Left lung (tissue), 10 donors: Measurements from ENCODE around the gene CADM1. TPM values are rescaled to one million over a fixed set of nuclear protein-coding genes. Genes with fewer than 3 reads are reported as not detected.

ENCODE experiments used
- ATAC-seq: fragments of 200-7000 bp; cut with Tn5 transposase; one replicate; pipeline ENCODE4 v1.9.1; 2020; ENCODE audit warnings: moderate library complexity
- DNase-seq, 4 donors: peaks; one replicate each; pipeline ENCODE4 v3.0.0-alpha.2; 2013 to 2020
- H3K27ac ChIP-seq, 2 donors: fragments of 200-600 bp; sonication (generic) in 1 of 2; one replicate each; pipeline versions ENCODE4 v1.5.0 to v1.8.0; 2020 to 2021
- H3K27me3 ChIP-seq, 2 donors: fragments of 200-600 bp; sonication (generic) in 1 of 2; one replicate each; pipeline versions ENCODE4 v1.5.0 to v1.8.0; 2020 to 2021
- H3K36me3 ChIP-seq, 2 donors: fragments of 200-600 bp; sonication (generic) in 1 of 2; one replicate each; pipeline versions ENCODE4 v1.5.0 to v1.8.0; 2020 to 2021
- H3K4me1 ChIP-seq, 2 donors: fragments of 200-600 bp; one replicate each; pipeline ENCODE4 v1.8.0; 2021
- H3K4me3 ChIP-seq, 2 donors: fragments of 200-600 bp; sonication (generic) in 1 of 2; one replicate each; pipeline versions ENCODE4 v1.5.0 to v1.8.0; 2020 to 2021; ENCODE audit warnings: mild to moderate bottlenecking in 1 of 2
- H3K9me3 ChIP-seq, 2 donors: fragments of 200-600 bp; sonication (generic) in 1 of 2; one replicate each; pipeline versions ENCODE4 v1.5.0 to v1.8.0; 2020 to 2021
- intact Hi-C, 2 donors: fragments of 100-400 bp; cut with DNase I; formaldehyde crosslinking; loops; one replicate each; pipeline versions ENCODE4 v1.11.2 to v1.14.2; 2022
- polyA plus RNA-seq, 6 donors: library from polyadenylated mRNA; unstranded; fragments of 120-200 nt; gene quantifications; one replicate each; pipeline ENCODE4 v1.2.1, GENCODE V29; 2013; ENCODE audit not compliant: insufficient read length in 6 of 6
- total RNA-seq, 2 donors: library from RNA; stranded (reverse); fragmentation: NEBNext Ultra II Directional; extraction: Animal tissue kit (Norgen Biotek cat#: 25700); gene quantifications; one replicate each; pipeline ENCODE4 v1.2.1, GENCODE V29; 2021
- TF ChIP-seq, protein P1 (sequence below), 2 donors: fragments of 200-600 bp; sonication (generic) in 1 of 2; IDR thresholded peaks; one replicate each; pipeline versions ENCODE4 v1.5.0 to v1.8.0; 2021; ENCODE audit warnings: antibody characterized with exemption in 2 of 2
- donor health status: DM: no; HTN: yes; CAD: no.
- donor health status: DM: no; HTN: no; CAD: no.

The CADM1 gene
- total and polyA plus RNA-seq, 8 donors, result 105 to 307 (median 156) TPM

DNA sequence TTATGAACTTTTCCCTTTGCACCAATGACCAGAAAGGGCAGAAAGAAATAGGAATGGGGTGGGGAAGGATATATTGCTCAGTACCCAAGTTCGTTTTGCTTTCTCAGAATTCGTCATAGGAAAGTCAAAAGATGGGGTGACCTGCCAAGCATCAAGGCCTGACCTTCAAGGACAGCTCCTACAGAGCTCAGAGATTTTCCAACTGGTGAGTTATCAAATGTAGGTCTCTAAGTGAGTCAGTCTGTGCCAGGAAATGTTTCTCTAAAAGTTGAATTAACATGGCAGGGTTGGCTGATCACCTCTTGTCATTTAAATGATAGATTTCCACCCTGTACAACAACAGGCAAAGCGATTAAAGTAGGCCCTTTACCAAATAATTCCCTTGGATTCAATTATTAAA, 307.2 kb downstream of the CADM1 start:
- no peak overlapping the region for H3K27ac ChIP-seq
- DNase-seq (no peak), ATAC-seq (no peak)
- no peaks in the 10 kb centered on the region for H3K27me3 ChIP-seq
- no peaks in the 10 kb centered on the region for H3K9me3 ChIP-seq
- TF ChIP-seq, protein P1, sequence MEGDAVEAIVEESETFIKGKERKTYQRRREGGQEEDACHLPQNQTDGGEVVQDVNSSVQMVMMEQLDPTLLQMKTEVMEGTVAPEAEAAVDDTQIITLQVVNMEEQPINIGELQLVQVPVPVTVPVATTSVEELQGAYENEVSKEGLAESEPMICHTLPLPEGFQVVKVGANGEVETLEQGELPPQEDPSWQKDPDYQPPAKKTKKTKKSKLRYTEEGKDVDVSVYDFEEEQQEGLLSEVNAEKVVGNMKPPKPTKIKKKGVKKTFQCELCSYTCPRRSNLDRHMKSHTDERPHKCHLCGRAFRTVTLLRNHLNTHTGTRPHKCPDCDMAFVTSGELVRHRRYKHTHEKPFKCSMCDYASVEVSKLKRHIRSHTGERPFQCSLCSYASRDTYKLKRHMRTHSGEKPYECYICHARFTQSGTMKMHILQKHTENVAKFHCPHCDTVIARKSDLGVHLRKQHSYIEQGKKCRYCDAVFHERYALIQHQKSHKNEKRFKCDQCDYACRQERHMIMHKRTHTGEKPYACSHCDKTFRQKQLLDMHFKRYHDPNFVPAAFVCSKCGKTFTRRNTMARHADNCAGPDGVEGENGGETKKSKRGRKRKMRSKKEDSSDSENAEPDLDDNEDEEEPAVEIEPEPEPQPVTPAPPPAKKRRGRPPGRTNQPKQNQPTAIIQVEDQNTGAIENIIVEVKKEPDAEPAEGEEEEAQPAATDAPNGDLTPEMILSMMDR (IDR thresholded peaks at IDR 0.05), result no peak
- H3K36me3 ChIP-seq, result no peaks in the 10 kb centered on the region
- H3K4me1 ChIP-seq, result no peaks in the 10 kb centered on the region
- intact Hi-C loops, result no loop called here
- no peak overlapping the region for H3K4me3 ChIP-seq

GRCh38 chr11:115194802-115195110, 309.5 kb downstream of the CADM1 start:
- Histone ChIP-seq H3K4me1 (peaks cover 0 to 4% of the 10 kb centered on the region in 2 donors), H3K27ac (peak overlapping the region in 1 of 2 donors; percentile 50), H3K9me3 (no peaks in the 10 kb centered on the region), H3K36me3 (no peaks in the 10 kb centered on the region), H3K4me3 (no peak overlapping the region), H3K27me3 (no peaks in the 10 kb centered on the region)
- peak; percentile 49 for ATAC-seq
- TF ChIP-seq, protein P1 (IDR thresholded peaks at IDR 0.05), result no peak
- peak in 2 of 4 donors; percentile 88 to 92 for DNase-seq
- intact Hi-C loops, result no loop called here

GRCh38 chr11:115193914-115194801, 310.1 kb downstream of the CADM1 start:
- no peaks in the 10 kb centered on the region for H3K36me3 ChIP-seq
- intact Hi-C loops, result no loop called here
- DNase-seq (no peak), ATAC-seq (peak; percentile 20)
- H3K27me3 ChIP-seq, result no peaks in the 10 kb centered on the region
- TF ChIP-seq, protein P1 (IDR thresholded peaks at IDR 0.05), result no peak
- no peaks in the 10 kb centered on the region for H3K9me3 ChIP-seq
- H3K27ac ChIP-seq, result peak overlapping the region in 1 of 2 donors; percentile 50
- peaks cover 0 to 4% of the 10 kb centered on the region in 2 donors for H3K4me1 ChIP-seq
- H3K4me3 ChIP-seq, result no peak overlapping the region

DNA sequence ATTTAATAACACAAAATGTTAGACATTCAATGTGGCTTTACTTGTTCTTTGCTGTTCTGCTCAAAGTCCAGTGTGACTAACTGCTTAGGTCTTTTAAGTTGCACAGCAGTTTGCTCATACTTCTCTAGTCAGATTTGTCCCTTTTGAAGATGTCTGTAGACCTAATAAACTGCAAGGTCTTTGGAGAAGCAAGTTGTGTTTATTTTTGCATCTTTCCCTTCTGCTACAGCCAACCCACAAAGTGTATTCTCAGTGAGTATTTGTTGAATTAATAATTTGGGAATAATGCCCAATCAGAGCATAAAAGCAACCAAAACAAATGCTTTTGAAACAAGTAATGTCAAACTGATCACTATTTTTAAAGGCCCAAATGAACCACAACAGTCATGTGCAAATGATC, 312.5 kb downstream of the CADM1 start:
- ATAC-seq, result no peak
- H3K27ac ChIP-seq, result no peak overlapping the region
- TF ChIP-seq, protein P1 (IDR thresholded peaks at IDR 0.05), result no peak
- H3K4me3 ChIP-seq, result no peak overlapping the region
- DNase-seq, result no peak
- no peaks in the 10 kb centered on the region for H3K36me3 ChIP-seq
- intact Hi-C loops, result no loop called here
- no peaks in the 10 kb centered on the region for H3K9me3 ChIP-seq
- no peaks in the 10 kb centered on the region for H3K27me3 ChIP-seq
- peaks cover 0 to 4% of the 10 kb centered on the region in 2 donors for H3K4me1 ChIP-seq

DNA sequence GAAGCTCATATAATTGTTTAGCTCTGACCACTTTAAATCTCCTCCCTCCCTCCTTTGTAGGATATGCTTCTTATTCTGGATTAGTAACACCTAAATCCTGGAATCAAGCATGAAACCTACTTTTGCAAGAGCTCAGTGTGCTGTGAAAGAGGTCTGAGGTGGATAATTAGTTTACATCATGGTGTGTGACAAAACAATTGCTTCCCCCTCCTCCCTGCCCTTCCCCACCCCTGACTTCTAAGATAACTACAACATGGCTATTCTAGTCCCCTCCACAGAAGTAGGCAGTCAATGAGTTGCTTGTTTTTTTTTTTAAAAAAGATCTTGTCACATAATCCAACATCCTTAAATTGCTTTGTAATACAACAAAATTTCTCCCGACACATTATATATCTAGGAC, 314.0 kb downstream of the CADM1 start:
- intact Hi-C loops, result no loop called here

More for the DNA sequence above, 314.0 kb downstream of the CADM1 start:
- no peak for ATAC-seq
- Histone ChIP-seq H3K4me1 (peaks cover 0 to 4% of the 10 kb centered on the region in 2 donors), H3K36me3 (no peaks in the 10 kb centered on the region), H3K27ac (no peak overlapping the region), H3K27me3 (no peaks in the 10 kb centered on the region), H3K4me3 (no peak overlapping the region), H3K9me3 (no peaks in the 10 kb centered on the region)
- TF ChIP-seq, protein P1 (IDR thresholded peaks at IDR 0.05), result no peak
- DNase-seq, result no peak
